Endodermal cell (in vitro differentiated cells): ENCODE data around the gene LRFN4. TPM values are rescaled to one million over a fixed set of nuclear protein-coding genes. Genes with fewer than 3 reads are reported as not detected.

Experiments
- DNase-seq: peaks from one replicate; pipeline ENCODE4 v3.0.0-alpha.2; 2017
- H3K27ac ChIP-seq: 2 replicates; pipeline ENCODE4 v1.5.1; 2013; ENCODE audit warnings: mild to moderate bottlenecking, low read depth, low read length, moderate library complexity
- H3K27me3 ChIP-seq: 2 replicates; pipeline ENCODE4 v1.6.1; 2013; ENCODE audit warnings: mild to moderate bottlenecking, low read length, moderate library complexity; ENCODE audit not compliant: insufficient read depth, control insufficient read depth, poor library complexity, severe bottlenecking
- H3K36me3 ChIP-seq: 2 replicates; pipeline ENCODE4 v1.7.0; 2013; ENCODE audit warnings: mild to moderate bottlenecking, low read length, moderate library complexity; ENCODE audit not compliant: control insufficient read depth, insufficient read depth
- H3K4me1 ChIP-seq: one replicate; pipeline ENCODE4 v1.7.0; 2013; ENCODE audit warnings: low read length; ENCODE audit not compliant: control insufficient read depth, insufficient read depth
- H3K4me3 ChIP-seq: 2 replicates; pipeline ENCODE4 v1.5.1; 2013; ENCODE audit warnings: mild to moderate bottlenecking, low read length, moderate library complexity
- H3K9ac ChIP-seq: 2 replicates; pipeline ENCODE4 v1.6.1; 2013; ENCODE audit warnings: mild to moderate bottlenecking, low read length, moderate library complexity; ENCODE audit not compliant: poor library complexity, severe bottlenecking; ENCODE audit errors: extremely low read depth
- H3K9me3 ChIP-seq: 2 replicates; pipeline ENCODE4 v1.6.1; 2013; ENCODE audit warnings: mild to moderate bottlenecking, low read length, moderate library complexity; ENCODE audit not compliant: control insufficient read depth
- H3K27ac Mint-ChIP-seq: 2 replicates; pipeline ENCODE4 v1.8.0; 2020; ENCODE audit warnings: mixed read lengths
- H3K27me3 Mint-ChIP-seq: 2 replicates; pipeline ENCODE4 v1.8.0; 2021; ENCODE audit warnings: mild to moderate bottlenecking, mixed read lengths; ENCODE audit not compliant: insufficient read depth
- H3K36me3 Mint-ChIP-seq: 2 replicates; pipeline ENCODE4 v1.8.0; 2020; ENCODE audit warnings: low read depth, mixed read lengths
- H3K4me1 Mint-ChIP-seq: 2 replicates; pipeline ENCODE4 v1.8.0; 2020; ENCODE audit warnings: mixed read lengths
- H3K4me3 Mint-ChIP-seq: 2 replicates; pipeline ENCODE4 v1.8.0; 2020; ENCODE audit warnings: mild to moderate bottlenecking, moderate library complexity, mixed read lengths
- H3K9me3 Mint-ChIP-seq: 2 replicates; pipeline ENCODE4 v1.8.0; 2020; ENCODE audit warnings: mild to moderate bottlenecking, mixed read lengths
- CTCF ChIP-seq: fragments of 200-600 bp; sonication (generic); conservative IDR thresholded peaks from 2 replicates; pipeline ENCODE4 v1.5.0; 2021; ENCODE audit warnings: antibody characterized with exemption, mild to moderate bottlenecking
- WGBS, 2 experiments: methylation state at CpG; one replicate each; pipeline versions ENCODE4 v1.1.5 to v1.1.7; 2013; ENCODE audit warnings: missing lambda C conversion rate in 2 of 2, mixed read lengths in 1 of 2; ENCODE audit not compliant: insufficient coverage in 1 of 2, insufficient read length in 1 of 2; 5-methylcytosine and 5-hydroxymethylcytosine counted together
- total RNA-seq, 2 donors: library from RNA; stranded (reverse); fragmentation: NEBNext Ultra II Directional in 1 of 2; extraction: Animal tissue kit (Norgen Biotek cat#: 25700) in 1 of 2; gene quantifications; 2 replicates in 1 of 2; 3 replicates in 1 of 2; pipeline ENCODE4 v1.2.1, GENCODE V29; 2021

LRFN4 gene
- total RNA-seq, 2 donors from 2014 or later, result 23.2 to 26.2 TPM

GRCh38 chr11:66866007-66866406 lies 9.1 kb downstream of the LRFN4 start:
- Histone ChIP-seq H3K9ac (no peak overlapping the region), H3K27me3 (no peaks in the 10 kb centered on the region), H3K4me1 (no peaks in the 10 kb centered on the region), H3K27ac (no peak overlapping the region), H3K36me3 (no peaks in the 10 kb centered on the region), H3K4me3 (no peak overlapping the region), H3K9me3 (no peaks in the 10 kb centered on the region)
- 92% methylated on average over 15 to 23 of the region's 23 CpGs for WGBS, 2 experiments
- H3K36me3 Mint-ChIP-seq, result no peaks in the 10 kb centered on the region
- no peaks in the 10 kb centered on the region for H3K9me3 Mint-ChIP-seq
- no peak for DNase-seq
- H3K4me1 Mint-ChIP-seq, result no peaks in the 10 kb centered on the region
- H3K27me3 Mint-ChIP-seq, result no peaks in the 10 kb centered on the region
- H3K4me3 Mint-ChIP-seq, result no peak overlapping the region
- no peak for TF ChIP-seq CTCF
- no peak overlapping the region for H3K27ac Mint-ChIP-seq

GRCh38 chr11:66866511-66866986 lies 9.7 kb downstream of the LRFN4 start:
- H3K27ac Mint-ChIP-seq, result no peak overlapping the region
- TF ChIP-seq CTCF, result no peak

GRCh38 chr11:66867425-66868040 lies 10.7 kb downstream of the LRFN4 start:
- Mint-ChIP-seq H3K4me1 (no peaks in the 10 kb centered on the region), H3K36me3 (no peaks in the 10 kb centered on the region), H3K9me3 (no peaks in the 10 kb centered on the region), H3K4me3 (no peak overlapping the region), H3K27ac (no peak overlapping the region), H3K27me3 (no peaks in the 10 kb centered on the region)
- Histone ChIP-seq H3K4me3 (no peak overlapping the region), H3K27me3 (no peaks in the 10 kb centered on the region), H3K27ac (no peak overlapping the region), H3K4me1 (no peaks in the 10 kb centered on the region), H3K36me3 (no peaks in the 10 kb centered on the region), H3K9me3 (no peaks in the 10 kb centered on the region), H3K9ac (no peak overlapping the region)
- 88 to 90% methylated on average over 8 to 14 of the region's 14 CpGs for WGBS, 2 experiments
- peak; percentile 73 for DNase-seq
- peak; percentile 50 for TF ChIP-seq CTCF

More at GRCh38 chr11:66866511-66866986, 9.7 kb downstream of the LRFN4 start:
- H3K36me3 Mint-ChIP-seq, result no peaks in the 10 kb centered on the region
- Histone ChIP-seq H3K27ac (no peak overlapping the region), H3K9me3 (no peaks in the 10 kb centered on the region), H3K27me3 (no peaks in the 10 kb centered on the region), H3K4me3 (no peak overlapping the region), H3K4me1 (no peaks in the 10 kb centered on the region), H3K9ac (no peak overlapping the region), H3K36me3 (no peaks in the 10 kb centered on the region)
- no peak for DNase-seq
- no peaks in the 10 kb centered on the region for H3K4me1 Mint-ChIP-seq
- H3K4me3 Mint-ChIP-seq, result no peak overlapping the region
- no peaks in the 10 kb centered on the region for H3K9me3 Mint-ChIP-seq
- WGBS, 2 experiments, result 82 to 92% methylated on average over 6 to 7 of the region's 7 CpGs
- no peaks in the 10 kb centered on the region for H3K27me3 Mint-ChIP-seq
